ENCODE measurements around the gene CLCNKB. TPM values are rescaled to one million over a fixed set of nuclear protein-coding genes. Genes with fewer than 3 reads are reported as not detected.

The CLCNKB gene
- total RNA-seq, 1 experiment from 2014 or later = not detected

- Histone ChIP-seq H3K9me3 (ENCODE audit: control insufficient read depth, insufficient read depth, low read depth, low read length) (no peaks in the 10 kb centered on the region), H3K4me1 (ENCODE audit: control insufficient read depth, insufficient read depth, low read length) (no peaks in the 10 kb centered on the region; the same call in 1 of the 2 replicates), H3K4me3 (ENCODE audit: low read depth in 2 of 2, low read length in 2 of 2) (no peak overlapping the region), H3K36me3 (ENCODE audit: control insufficient read depth, insufficient read depth, low read length) (no peaks in the 10 kb centered on the region), H3K27me3 (ENCODE audit: control insufficient read depth, insufficient read depth, low read length) (no peaks in the 10 kb centered on the region), H3K27ac (ENCODE audit: low read length) (no peak overlapping the region)
- intact Hi-C loops (cut with micrococcal nuclease; ENCODE audit: unreplicated experiment) (no loop called here), in situ Hi-C loops (cut with HindIII; ENCODE audit: low pct_unique_long_range_greater_than_20kb, low sequenced_read_pairs) (no loop called here)
- TF ChIP-seq TCF7L2 (IDR thresholded peaks at IDR 0.05; ENCODE audit: low read depth, low read length) (no peak), REST (IDR thresholded peaks at IDR 0.05; ENCODE audit: insufficient read depth in 1 of 2, low read depth in 2 of 2, low read length in 1 of 2) (no peak), CTCF (IDR thresholded peaks at IDR 0.05) (no peak), POLR2AphosphoS5 (IDR thresholded peaks at IDR 0.05; ENCODE audit: low read depth, low read length) (no peak), SIN3A (IDR thresholded peaks at IDR 0.05; ENCODE audit: borderline replicate concordance, insufficient read depth, low read depth, low read length) (no peak)
- POLR2A ChIA-PET = interaction anchor here (0.7 kb wide), 1 partner anchor 8 kb away, joined by 4 read pairs; no protein-coding TSS in a partner anchor
- ATAC-seq (no peak), DNase-seq (ENCODE audit: low read depth, low spot score) (no peak)
- CTCF ChIA-PET = interaction anchor here (0.7 to 1.4 kb wide), 3 partner anchors 12 to 294 kb away, joined by 3 to 5 read pairs (median 4); no protein-coding TSS in a partner anchor
- BruUV-seq (replicated peaks) = no TSS peak
Observed at GRCh38 chr1:16094453-16095158, 51.0 kb downstream of the CLCNKB start.

- H3K27me3 ChIP-seq (ENCODE audit: control insufficient read depth, insufficient read depth, low read length) = no peaks in the 10 kb centered on the region
- POLR2A ChIA-PET = no interaction called here
- CTCF ChIA-PET = interaction anchor here (1.0 kb wide), 1 partner anchor 13 kb away, joined by 4 read pairs; no protein-coding TSS in a partner anchor
- DNase-seq (ENCODE audit: low read depth, low spot score) (no peak), ATAC-seq (no peak)
- no peaks in the 10 kb centered on the region; the same call in 1 of the 2 replicates for H3K4me1 ChIP-seq (ENCODE audit: control insufficient read depth, insufficient read depth, low read length)
- BruUV-seq (replicated peaks) = no TSS peak
- no peaks in the 10 kb centered on the region for H3K36me3 ChIP-seq (ENCODE audit: control insufficient read depth, insufficient read depth, low read length)
- H3K4me3 ChIP-seq (ENCODE audit: low read depth in 2 of 2, low read length in 2 of 2) = no peak overlapping the region
- H3K9me3 ChIP-seq (ENCODE audit: control insufficient read depth, insufficient read depth, low read depth, low read length) = no peaks in the 10 kb centered on the region
- H3K27ac ChIP-seq (ENCODE audit: low read length) = no peak overlapping the region
- in situ Hi-C loops (cut with HindIII; ENCODE audit: low pct_unique_long_range_greater_than_20kb, low sequenced_read_pairs) = no loop called here
- TF ChIP-seq TCF7L2 (IDR thresholded peaks at IDR 0.05; ENCODE audit: low read depth, low read length) (no peak), POLR2AphosphoS5 (IDR thresholded peaks at IDR 0.05; ENCODE audit: low read depth, low read length) (no peak), REST (IDR thresholded peaks at IDR 0.05; ENCODE audit: insufficient read depth in 1 of 2, low read depth in 2 of 2, low read length in 1 of 2) (no peak), SIN3A (IDR thresholded peaks at IDR 0.05; ENCODE audit: borderline replicate concordance, insufficient read depth, low read depth, low read length) (no peak), CTCF (IDR thresholded peaks at IDR 0.05) (no peak)
- intact Hi-C loops (cut with micrococcal nuclease; ENCODE audit: unreplicated experiment) = no loop called here
Observed at GRCh38 chr1:16095447-16095846, 51.9 kb downstream of the CLCNKB start.
